Fibroblast of mammary gland (primary cell): Measurements from ENCODE around the gene GON4L.

Source experiments
- DNase-seq: peaks from one replicate; pipeline ENCODE4 v3.0.0-alpha.2; 2010; ENCODE audit warnings: low read depth
- H3K4me3 ChIP-seq: 2 replicates; pipeline ENCODE4 v1.5.1; 2011; ENCODE audit warnings: low read depth, mild to moderate bottlenecking, low read length, moderate library complexity; ENCODE audit not compliant: control insufficient read depth
- TF ChIP-seq, protein P1 (sequence below): conservative IDR thresholded peaks from 2 replicates; pipeline ENCODE4 v1.5.1; 2011; ENCODE audit warnings: low read depth, low read length, inconsistent platforms; ENCODE audit not compliant: control insufficient read depth, insufficient read depth

GON4L gene

DNA sequence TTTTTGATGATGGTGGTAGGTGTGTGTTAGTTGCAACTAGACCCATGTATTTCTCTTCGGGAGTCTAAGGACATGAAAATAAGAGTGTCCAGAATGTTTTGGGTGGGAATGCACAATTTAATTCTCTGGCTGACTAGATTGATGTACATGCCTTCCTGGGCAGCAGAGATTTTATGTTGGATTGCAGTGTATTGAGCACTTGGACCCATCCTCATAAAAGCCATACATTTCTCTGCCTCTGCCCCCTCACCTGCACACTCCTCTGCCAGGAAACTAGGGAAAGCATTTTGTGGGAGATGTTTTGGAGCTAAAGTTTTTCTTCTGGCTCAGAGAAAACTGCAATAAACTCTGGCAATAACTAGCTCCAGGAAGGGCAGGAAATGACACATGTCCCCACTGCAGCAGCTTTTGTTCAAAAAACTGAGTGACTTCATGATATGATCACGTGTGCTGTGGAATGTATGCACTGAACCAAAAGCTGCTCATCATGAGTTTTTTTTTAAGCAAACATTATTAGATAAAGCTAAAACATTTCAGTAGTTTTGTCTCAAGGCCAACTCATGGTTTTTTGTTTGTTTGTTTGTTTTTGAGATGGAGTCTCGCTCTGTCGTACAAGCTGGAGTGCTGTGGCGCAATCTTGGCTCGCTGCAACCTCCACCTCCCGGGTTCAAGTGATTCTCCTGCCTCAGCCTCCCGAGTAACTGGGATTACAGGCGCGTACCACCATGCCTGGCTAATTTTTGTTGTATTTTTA, 36.6 kb upstream of the GON4L start:
- H3K4me3 ChIP-seq, result no peak overlapping the region
- TF ChIP-seq, protein P1, sequence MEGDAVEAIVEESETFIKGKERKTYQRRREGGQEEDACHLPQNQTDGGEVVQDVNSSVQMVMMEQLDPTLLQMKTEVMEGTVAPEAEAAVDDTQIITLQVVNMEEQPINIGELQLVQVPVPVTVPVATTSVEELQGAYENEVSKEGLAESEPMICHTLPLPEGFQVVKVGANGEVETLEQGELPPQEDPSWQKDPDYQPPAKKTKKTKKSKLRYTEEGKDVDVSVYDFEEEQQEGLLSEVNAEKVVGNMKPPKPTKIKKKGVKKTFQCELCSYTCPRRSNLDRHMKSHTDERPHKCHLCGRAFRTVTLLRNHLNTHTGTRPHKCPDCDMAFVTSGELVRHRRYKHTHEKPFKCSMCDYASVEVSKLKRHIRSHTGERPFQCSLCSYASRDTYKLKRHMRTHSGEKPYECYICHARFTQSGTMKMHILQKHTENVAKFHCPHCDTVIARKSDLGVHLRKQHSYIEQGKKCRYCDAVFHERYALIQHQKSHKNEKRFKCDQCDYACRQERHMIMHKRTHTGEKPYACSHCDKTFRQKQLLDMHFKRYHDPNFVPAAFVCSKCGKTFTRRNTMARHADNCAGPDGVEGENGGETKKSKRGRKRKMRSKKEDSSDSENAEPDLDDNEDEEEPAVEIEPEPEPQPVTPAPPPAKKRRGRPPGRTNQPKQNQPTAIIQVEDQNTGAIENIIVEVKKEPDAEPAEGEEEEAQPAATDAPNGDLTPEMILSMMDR, result no peak
- DNase-seq, result peak; percentile 90

DNA sequence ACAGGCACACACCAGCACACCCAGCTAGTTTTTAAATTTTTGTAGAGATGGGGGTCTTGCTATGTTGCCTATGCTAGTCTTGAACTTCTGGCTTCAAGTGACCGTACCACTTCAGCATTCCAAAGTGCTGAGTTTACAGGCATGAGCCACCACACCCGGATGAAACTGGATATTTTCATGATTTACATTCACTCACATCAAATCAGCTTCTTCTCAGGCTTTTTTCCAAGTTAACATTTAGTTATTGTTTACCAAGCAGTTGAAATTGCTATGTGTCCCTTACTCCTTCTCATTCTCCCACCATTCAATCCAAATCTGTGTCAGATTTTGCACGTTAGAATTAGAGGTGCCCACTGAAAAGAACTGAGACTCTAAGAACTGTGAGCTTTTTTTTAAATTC, 35.8 kb upstream of the GON4L start:
- H3K4me3 ChIP-seq, result no peak overlapping the region
- TF ChIP-seq, protein P1, result no peak
- DNase-seq, result peak; percentile 79

DNA sequence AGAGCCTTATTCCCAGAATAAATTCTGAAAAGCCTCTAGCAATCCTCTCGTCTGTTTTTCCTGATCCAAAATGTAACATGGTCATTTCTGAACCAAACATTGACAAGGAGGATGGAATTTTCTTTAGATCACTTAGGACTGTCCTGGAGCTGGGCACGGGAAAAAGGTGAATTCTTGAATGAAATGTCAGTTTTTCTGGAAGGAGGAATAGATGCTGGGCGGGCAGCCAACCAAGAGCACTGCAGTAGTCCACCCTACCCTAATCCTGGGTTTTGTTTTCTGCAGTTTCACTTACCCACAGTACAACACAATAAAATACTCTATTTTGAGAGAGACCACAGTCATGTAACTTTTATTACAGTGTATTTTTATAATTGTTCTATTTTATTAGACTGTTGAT, 33.2 kb upstream of the GON4L start:
- TF ChIP-seq, protein P1, result no peak

DNA sequence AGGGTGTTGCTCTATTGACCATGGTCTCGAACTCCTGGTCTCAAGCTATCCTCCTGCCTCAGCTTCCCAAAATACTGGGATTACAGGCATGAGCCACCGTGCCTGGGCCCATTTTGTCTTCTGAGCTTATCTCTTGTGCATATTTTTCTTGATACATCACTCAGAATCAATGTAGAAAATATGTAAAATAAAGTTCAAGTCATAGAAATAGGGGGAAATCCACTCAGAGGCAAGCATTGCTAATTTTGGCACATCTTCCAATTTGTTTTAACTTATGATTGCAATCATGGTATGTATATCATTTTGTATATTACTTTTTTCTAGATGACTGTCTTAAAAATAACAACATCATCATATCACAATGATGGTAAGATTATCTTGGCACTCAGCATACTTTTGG, 32.6 kb upstream of the GON4L start:
- TF ChIP-seq, protein P1, result no peak
- H3K4me3 ChIP-seq, result no peak overlapping the region
- no peak for DNase-seq

More for the DNA sequence above, 33.2 kb upstream of the GON4L start:
- H3K4me3 ChIP-seq, result no peak overlapping the region
- no peak for DNase-seq

DNA sequence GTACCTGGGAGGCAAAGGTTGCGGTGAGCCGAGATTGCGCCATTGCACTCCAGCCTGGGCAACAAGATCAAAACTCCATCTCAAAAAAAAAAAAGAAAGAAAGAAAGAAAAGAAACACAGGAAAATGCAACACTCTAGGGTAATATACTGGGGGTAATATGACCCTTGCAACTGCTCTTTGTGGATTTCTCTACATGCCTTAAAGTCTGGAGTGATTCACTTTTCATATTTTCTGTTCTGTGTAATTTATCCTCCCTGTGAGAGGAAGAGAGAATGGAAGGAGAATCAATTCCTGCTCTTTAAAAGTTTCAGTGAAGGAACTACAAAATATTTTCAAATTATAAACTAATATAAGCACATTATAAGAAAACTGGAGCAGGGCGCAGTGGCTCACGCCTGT, 31.5 kb upstream of the GON4L start:
- DNase-seq, result no peak
- H3K4me3 ChIP-seq, result no peak overlapping the region
- TF ChIP-seq, protein P1, result no peak

DNA sequence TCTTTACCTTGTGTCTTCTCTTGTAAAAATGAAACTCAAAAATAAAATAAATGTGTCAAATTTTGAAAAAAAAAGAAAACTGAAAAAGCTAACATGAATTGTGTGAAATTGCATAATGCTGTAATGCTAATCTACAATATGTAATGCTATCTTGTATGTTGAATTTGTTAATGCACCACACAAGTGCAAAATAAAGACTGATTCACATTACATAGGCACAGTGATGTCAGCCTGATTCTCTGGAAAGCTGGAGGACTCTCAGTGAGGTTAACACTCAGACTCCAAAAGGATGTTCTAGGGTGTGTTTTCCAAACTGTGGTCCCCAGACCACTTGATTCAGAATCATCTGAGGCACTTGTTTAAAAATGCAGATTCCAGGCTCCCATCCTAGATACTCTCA, 28.0 kb upstream of the GON4L start:
- DNase-seq, result no peak
- TF ChIP-seq, protein P1, result no peak
- no peak overlapping the region for H3K4me3 ChIP-seq
